Loucy (cell line): ENCODE data around the gene SEPTIN7.

ENCODE experiments used
- H2AFZ ChIP-seq: fragments of 200-600 bp; sonication (generic); 2 replicates; pipeline ENCODE4 v1.6.0; 2016; ENCODE audit warnings: antibody characterized with exemption, mild to moderate bottlenecking, low read length, moderate library complexity
- H3F3A ChIP-seq: fragments of 200-600 bp; 2 replicates; pipeline ENCODE4 v1.6.0; 2016; ENCODE audit warnings: antibody characterized with exemption, low read depth, mild to moderate bottlenecking
- H3K27me3 ChIP-seq: fragments of 200-600 bp; sonication (generic); 2 replicates; pipeline ENCODE4 v1.6.1; 2014; ENCODE audit warnings: low read length, mild to moderate bottlenecking; ENCODE audit not compliant: insufficient read depth, poor library complexity, severe bottlenecking
- H3K36me3 ChIP-seq: fragments of 200-600 bp; sonication (generic); 2 replicates; pipeline ENCODE4 v1.6.1; 2016; ENCODE audit warnings: low read length; ENCODE audit not compliant: insufficient read depth
- H3K4me1 ChIP-seq: fragments of 200-600 bp; sonication (generic); 2 replicates; pipeline ENCODE4 v1.5.1; 2014; ENCODE audit warnings: low read length, mild to moderate bottlenecking; ENCODE audit not compliant: insufficient read depth, poor library complexity, severe bottlenecking
- H3K4me2 ChIP-seq: fragments of 200-600 bp; sonication (generic); 2 replicates; pipeline ENCODE4 v1.6.0; 2014; ENCODE audit warnings: antibody characterized with exemption, low read length, low read depth, mild to moderate bottlenecking; ENCODE audit not compliant: poor library complexity, severe bottlenecking
- H3K4me3 ChIP-seq: fragments of 200-600 bp; sonication (generic); 2 replicates; pipeline ENCODE4 v1.5.1; 2014; ENCODE audit warnings: low read length, mild to moderate bottlenecking, mixed read lengths; ENCODE audit not compliant: poor library complexity, severe bottlenecking
- H3K79me2 ChIP-seq: fragments of 200-600 bp; sonication (generic); 2 replicates; pipeline ENCODE4 v1.6.1; 2014; ENCODE audit warnings: low read length; ENCODE audit not compliant: insufficient read depth
- H3K9ac ChIP-seq: fragments of 200-600 bp; sonication (generic); 2 replicates; pipeline ENCODE4 v1.6.0; 2014; ENCODE audit warnings: mild to moderate bottlenecking, low read depth, low read length, moderate library complexity; ENCODE audit not compliant: poor library complexity, severe bottlenecking
- H3K9me2 ChIP-seq: fragments of 200-600 bp; sonication (generic); replicated peaks from 2 replicates; pipeline ENCODE4 v1.6.1; 2016; ENCODE audit warnings: low read depth, low read length, mixed read lengths
- H3K9me3 ChIP-seq: fragments of 200-600 bp; sonication (generic); 2 replicates; pipeline ENCODE4 v1.6.1; 2014; ENCODE audit warnings: mild to moderate bottlenecking, antibody characterized with exemption, low read length, low read depth; ENCODE audit not compliant: insufficient read depth
- H4K20me1 ChIP-seq: fragments of 200-600 bp; sonication (generic); 2 replicates; pipeline ENCODE4 v1.6.0; 2014; ENCODE audit warnings: antibody characterized with exemption, low read length, mild to moderate bottlenecking; ENCODE audit not compliant: insufficient read depth, poor library complexity, severe bottlenecking
- CTCF ChIP-seq: fragments of 200-600 bp; sonication (generic); conservative IDR thresholded peaks from 2 replicates; pipeline ENCODE4 v1.5.1; 2014; ENCODE audit warnings: mild to moderate bottlenecking, antibody characterized with exemption, low read length
- EZH2phosphoT487 ChIP-seq: fragments of 200-600 bp; IDR thresholded peaks from 2 replicates; pipeline ENCODE4 v1.6.1; 2018; ENCODE audit warnings: antibody characterized with exemption, mild to moderate bottlenecking, moderate library complexity, borderline replicate concordance

Gene SEPTIN7

GRCh38 chr7:35818513-35818912 lies 17.7 kb downstream of the SEPTIN7 start:
- Histone ChIP-seq H3F3A (no peaks in the 10 kb centered on the region), H3K27me3 (no peaks in the 10 kb centered on the region), H3K36me3 (no peaks in the 10 kb centered on the region; the same call in none of the 2 replicates), H4K20me1 (peaks cover 98% of the 10 kb centered on the region), H3K9ac (no peak overlapping the region), H3K4me1 (peaks cover 34% of the 10 kb centered on the region), H3K9me2 (no peaks in the 10 kb centered on the region), H3K4me3 (no peak overlapping the region), H3K9me3 (peaks cover 6% of the 10 kb centered on the region; the same call in 1 of the 2 replicates), H2AFZ (no peak overlapping the region), H3K4me2 (no peak overlapping the region), H3K79me2 (peaks cover 100% of the 10 kb centered on the region)
- TF ChIP-seq EZH2phosphoT487 (no peak), CTCF (no peak)

GRCh38 chr7:35819310-35819709 lies 18.5 kb downstream of the SEPTIN7 start:
- no peak overlapping the region for H3K4me3 ChIP-seq
- peaks cover 100% of the 10 kb centered on the region for H3K79me2 ChIP-seq
- peaks cover 41% of the 10 kb centered on the region for H3K4me1 ChIP-seq
- no peaks in the 10 kb centered on the region; the same call in none of the 2 replicates for H3K36me3 ChIP-seq
- H3F3A ChIP-seq: no peaks in the 10 kb centered on the region
- H3K9ac ChIP-seq: no peak overlapping the region
- H3K4me2 ChIP-seq: no peak overlapping the region
- H2AFZ ChIP-seq: no peak overlapping the region
- H3K9me2 ChIP-seq: no peaks in the 10 kb centered on the region
- H3K9me3 ChIP-seq: peaks cover 6% of the 10 kb centered on the region; the same call in 1 of the 2 replicates
- TF ChIP-seq EZH2phosphoT487 (no peak), CTCF (no peak)
- H4K20me1 ChIP-seq: peaks cover 98% of the 10 kb centered on the region
- H3K27me3 ChIP-seq: no peaks in the 10 kb centered on the region

- H3K27me3 ChIP-seq: no peaks in the 10 kb centered on the region
- H3K9me2 ChIP-seq: no peaks in the 10 kb centered on the region
- H3K9me3 ChIP-seq: peaks cover 6% of the 10 kb centered on the region; the same call in 1 of the 2 replicates
- H3K9ac ChIP-seq: no peak overlapping the region
- peaks cover 41% of the 10 kb centered on the region for H3K4me1 ChIP-seq
- no peaks in the 10 kb centered on the region for H3F3A ChIP-seq
- TF ChIP-seq EZH2phosphoT487 (no peak), CTCF (no peak)
- H4K20me1 ChIP-seq: peaks cover 100% of the 10 kb centered on the region
- no peak overlapping the region for H2AFZ ChIP-seq
- H3K4me3 ChIP-seq: no peak overlapping the region
- peaks cover 100% of the 10 kb centered on the region for H3K79me2 ChIP-seq
- H3K4me2 ChIP-seq: no peak overlapping the region
- H3K36me3 ChIP-seq: no peaks in the 10 kb centered on the region; the same call in none of the 2 replicates
These were observed 19.3 kb downstream of the SEPTIN7 start for GRCh38 chr7:35819954-35820703.
